Astrocyte of the cerebellum (primary cell): ENCODE data around the gene L3MBTL4.

Source experiments
- DNase-seq: peaks from one replicate; pipeline ENCODE4 v3.0.0-alpha.2; 2011; ENCODE audit warnings: low read depth
- H3K4me3 ChIP-seq: 2 replicates; pipeline ENCODE4 v1.5.1; 2011; ENCODE audit warnings: mild to moderate bottlenecking, low read depth, low read length, moderate library complexity
- in situ Hi-C: cut with HindIII; loops from 2 replicates; pipeline ENCODE4 v1.10.0; 2017; ENCODE audit warnings: low sequenced_read_pairs
- TF ChIP-seq, protein P1 (sequence below): IDR thresholded peaks from 2 replicates; pipeline ENCODE4 v1.5.1; 2012; ENCODE audit warnings: low read length, low read depth, moderate library complexity, mild to moderate bottlenecking; ENCODE audit errors: missing control alignments

The L3MBTL4 gene

DNA sequence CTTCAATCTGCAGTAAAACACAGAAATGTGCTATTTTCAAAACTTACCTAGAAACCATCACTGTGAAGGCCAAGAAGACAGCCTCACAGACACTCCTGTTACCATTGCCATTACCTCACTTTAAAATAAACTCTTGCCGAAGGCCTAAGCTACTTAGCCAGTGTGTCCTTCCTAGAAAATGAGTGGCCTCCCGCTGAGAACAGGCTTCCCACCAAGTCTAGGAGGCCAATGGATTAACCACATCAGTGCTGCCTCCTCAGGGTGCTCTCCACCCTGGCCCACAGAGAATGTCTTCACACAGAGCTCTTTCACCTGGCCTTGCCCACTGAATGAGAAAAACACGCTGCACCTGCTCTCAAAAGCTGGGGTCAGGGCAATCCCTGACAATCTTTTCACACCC is 47.5 kb downstream of the L3MBTL4 start:
- DNase-seq, result no peak
- TF ChIP-seq, protein P1, sequence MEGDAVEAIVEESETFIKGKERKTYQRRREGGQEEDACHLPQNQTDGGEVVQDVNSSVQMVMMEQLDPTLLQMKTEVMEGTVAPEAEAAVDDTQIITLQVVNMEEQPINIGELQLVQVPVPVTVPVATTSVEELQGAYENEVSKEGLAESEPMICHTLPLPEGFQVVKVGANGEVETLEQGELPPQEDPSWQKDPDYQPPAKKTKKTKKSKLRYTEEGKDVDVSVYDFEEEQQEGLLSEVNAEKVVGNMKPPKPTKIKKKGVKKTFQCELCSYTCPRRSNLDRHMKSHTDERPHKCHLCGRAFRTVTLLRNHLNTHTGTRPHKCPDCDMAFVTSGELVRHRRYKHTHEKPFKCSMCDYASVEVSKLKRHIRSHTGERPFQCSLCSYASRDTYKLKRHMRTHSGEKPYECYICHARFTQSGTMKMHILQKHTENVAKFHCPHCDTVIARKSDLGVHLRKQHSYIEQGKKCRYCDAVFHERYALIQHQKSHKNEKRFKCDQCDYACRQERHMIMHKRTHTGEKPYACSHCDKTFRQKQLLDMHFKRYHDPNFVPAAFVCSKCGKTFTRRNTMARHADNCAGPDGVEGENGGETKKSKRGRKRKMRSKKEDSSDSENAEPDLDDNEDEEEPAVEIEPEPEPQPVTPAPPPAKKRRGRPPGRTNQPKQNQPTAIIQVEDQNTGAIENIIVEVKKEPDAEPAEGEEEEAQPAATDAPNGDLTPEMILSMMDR, result no peak

DNA sequence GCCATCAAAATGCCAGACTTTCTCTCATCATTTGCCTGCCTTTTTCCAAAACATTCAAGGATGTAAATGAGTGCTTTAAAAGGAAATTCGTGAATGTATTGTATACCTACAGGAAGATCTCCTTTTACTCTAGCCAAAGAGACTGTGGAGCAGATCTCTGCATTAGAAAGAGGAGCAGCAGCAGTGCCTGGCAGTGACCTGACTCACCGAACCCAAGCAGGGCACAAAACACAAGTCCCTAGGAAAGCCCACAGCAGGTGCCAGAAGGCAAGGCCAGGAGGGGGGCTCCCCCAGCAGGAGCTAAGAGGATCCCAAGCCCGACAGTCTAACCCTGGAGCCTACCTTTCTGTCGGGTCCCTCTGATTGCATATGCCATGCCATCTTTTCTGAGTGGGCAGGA is 47.9 kb downstream of the L3MBTL4 start:
- DNase-seq, result no peak
- TF ChIP-seq, protein P1, result no peak
- no peak overlapping the region for H3K4me3 ChIP-seq
- in situ Hi-C loops, result no loop called here

More for the DNA sequence above, 47.5 kb downstream of the L3MBTL4 start:
- in situ Hi-C loops, result no loop called here
- no peak overlapping the region for H3K4me3 ChIP-seq

DNA sequence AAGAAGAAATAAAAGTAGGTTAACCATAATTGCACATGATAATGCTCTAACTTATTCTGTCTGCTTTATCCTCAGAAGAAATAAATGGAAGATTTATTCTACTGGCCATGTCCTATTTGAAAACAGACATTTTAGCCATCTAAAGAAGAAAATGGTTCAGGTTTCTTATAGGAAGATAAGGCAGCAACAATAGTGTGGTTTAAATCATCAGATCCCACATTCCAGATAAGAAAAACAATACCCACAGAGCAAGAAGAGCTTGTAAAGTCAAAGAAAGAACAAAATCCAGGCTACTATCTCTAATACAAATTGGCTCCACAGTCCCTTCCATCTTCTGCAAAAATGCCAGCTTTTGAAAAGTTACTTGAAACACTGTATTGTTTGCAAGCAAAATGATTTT is 49.3 kb downstream of the L3MBTL4 start:
- no peak for DNase-seq
- TF ChIP-seq, protein P1, result no peak
- in situ Hi-C loops, result no loop called here
- H3K4me3 ChIP-seq, result no peak overlapping the region

DNA sequence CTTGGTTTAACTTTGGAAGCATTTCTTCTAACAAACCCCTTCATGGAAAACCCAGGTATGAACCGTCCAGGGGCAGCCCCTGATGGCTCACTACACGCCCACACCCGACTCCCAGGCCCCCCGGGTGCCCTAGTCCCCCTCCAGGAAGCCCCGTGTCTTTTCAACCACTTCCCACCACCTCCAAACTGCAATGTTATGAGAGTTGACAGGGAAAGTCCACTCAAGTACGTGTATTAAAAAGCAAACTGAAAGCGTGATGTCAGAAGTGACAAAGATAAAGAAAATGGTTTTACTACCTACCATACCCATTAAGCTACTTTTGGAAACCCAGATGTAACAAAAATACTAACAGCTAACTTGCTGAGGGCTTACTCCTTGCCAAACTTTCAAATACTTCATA is 51.5 kb downstream of the L3MBTL4 start:
- no peak overlapping the region for H3K4me3 ChIP-seq
- no peak for DNase-seq
- in situ Hi-C loops, result no loop called here
- TF ChIP-seq, protein P1, result no peak

DNA sequence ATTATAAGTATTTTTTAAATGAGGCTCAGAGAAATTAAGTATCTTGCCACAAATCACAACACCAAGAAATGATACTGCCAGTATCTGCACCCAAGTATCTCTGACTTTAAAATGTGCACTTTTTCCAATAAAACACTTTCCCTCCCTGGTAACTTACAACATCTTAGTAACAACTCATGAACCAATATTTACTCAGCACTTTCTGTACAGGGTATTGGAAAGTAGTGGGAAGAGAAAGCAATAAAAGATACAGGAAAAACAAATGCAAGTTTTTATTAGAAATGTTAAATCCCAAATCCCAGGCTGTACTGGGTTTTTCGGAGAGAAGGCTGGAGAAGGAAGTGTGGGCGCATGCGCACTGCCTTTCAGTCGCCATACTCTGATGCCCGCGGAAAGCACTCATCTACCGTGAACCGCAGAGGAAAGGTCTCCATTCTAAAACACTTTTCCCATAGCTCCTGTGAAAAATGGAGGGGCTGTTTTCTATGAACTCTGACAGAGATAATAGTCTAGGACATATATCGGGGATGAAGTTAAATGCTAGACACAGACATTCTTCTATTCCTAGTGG is 52.1 kb downstream of the L3MBTL4 start:
- in situ Hi-C loops, result no loop called here

DNA sequence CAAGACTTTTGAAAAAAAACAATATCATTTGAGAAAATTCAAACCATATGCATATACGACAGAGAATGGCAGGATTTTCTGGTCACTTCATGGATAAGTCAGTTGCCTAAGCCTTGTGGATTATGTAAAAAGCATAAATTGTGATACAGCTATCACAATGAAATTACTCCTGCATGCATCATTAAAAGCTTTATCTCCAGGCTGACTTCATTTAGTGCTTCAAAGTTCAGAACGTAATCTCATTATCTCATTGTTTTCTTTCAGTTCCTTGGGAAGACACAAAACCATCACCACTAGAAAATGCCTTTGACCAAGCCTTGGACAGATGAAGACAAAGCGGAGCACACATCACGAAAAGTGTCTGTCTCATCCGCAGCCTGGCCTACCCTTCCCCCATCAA is 57.0 kb downstream of the L3MBTL4 start:
- no peak overlapping the region for H3K4me3 ChIP-seq
- TF ChIP-seq, protein P1, result no peak
- DNase-seq, result no peak
- in situ Hi-C loops, result no loop called here

More for the DNA sequence above, 52.1 kb downstream of the L3MBTL4 start:
- TF ChIP-seq, protein P1, result no peak
- DNase-seq, result no peak
- H3K4me3 ChIP-seq, result no peak overlapping the region
